HEK293 (cell line): ENCODE measurements around the gene FOSB.

Experiments used
- BCL11B ChIP-seq: fragments of 450-650 bp; formaldehyde crosslinking; IDR thresholded peaks from 2 replicates; pipeline ENCODE4 v1.5.1; 2016; ENCODE audit warnings: low read depth, missing biosample characterization, missing genetic modification characterization
- HOXA7 ChIP-seq: sonication (generic); formaldehyde crosslinking; IDR thresholded peaks from 2 replicates; pipeline ENCODE4 v1.8.1; 2022; ENCODE audit warnings: missing genetic modification reagents, borderline replicate concordance
- HOXD13 ChIP-seq: sonication (generic); formaldehyde crosslinking; IDR thresholded peaks from 2 replicates; pipeline ENCODE4 v1.8.0; 2022; ENCODE audit warnings: missing genetic modification reagents, borderline replicate concordance
- IKZF3 ChIP-seq: fragments of 450-650 bp; IDR thresholded peaks from 2 replicates; pipeline ENCODE4 v1.5.0; 2018; ENCODE audit warnings: missing biosample characterization, mild to moderate bottlenecking, missing genetic modification characterization, moderate library complexity
- KLF1 ChIP-seq: fragments of 450-650 bp; formaldehyde crosslinking; IDR thresholded peaks from 2 replicates; pipeline ENCODE4 v1.5.1; 2016; ENCODE audit warnings: missing biosample characterization, missing genetic modification characterization
- KLF8 ChIP-seq: fragments of 450-650 bp; formaldehyde crosslinking; IDR thresholded peaks from 2 replicates; pipeline ENCODE4 v1.5.1; 2016; ENCODE audit warnings: missing biosample characterization, missing genetic modification characterization
- MEIS1 ChIP-seq: sonication (generic); formaldehyde crosslinking; IDR thresholded peaks from 2 replicates; pipeline ENCODE4 v1.8.1; 2022; ENCODE audit warnings: missing genetic modification reagents, mild to moderate bottlenecking, borderline replicate concordance
- ZBTB7A ChIP-seq: fragments of 450-650 bp; formaldehyde crosslinking; IDR thresholded peaks from 2 replicates; pipeline ENCODE4 v1.5.1; 2016; ENCODE audit warnings: low read depth, missing biosample characterization, missing genetic modification characterization
- ZFP37 ChIP-seq: fragments of 450-650 bp; formaldehyde crosslinking; IDR thresholded peaks from 2 replicates; pipeline ENCODE4 v1.5.1; 2016; ENCODE audit warnings: missing biosample characterization, missing genetic modification characterization
- ZFP69B ChIP-seq: fragments of 450-650 bp; formaldehyde crosslinking; IDR thresholded peaks from 2 replicates; pipeline ENCODE4 v1.5.1; 2016; ENCODE audit warnings: missing biosample characterization, missing genetic modification characterization
- ZNF140 ChIP-seq: fragments of 450-650 bp; formaldehyde crosslinking; IDR thresholded peaks from 2 replicates; pipeline ENCODE4 v1.5.1; 2016; ENCODE audit warnings: missing biosample characterization, missing genetic modification characterization
- ZNF174 ChIP-seq: fragments of 450-650 bp; formaldehyde crosslinking; IDR thresholded peaks from 2 replicates; pipeline ENCODE4 v1.5.0; 2017; ENCODE audit warnings: missing biosample characterization, mild to moderate bottlenecking, missing genetic modification characterization
- ZNF354C ChIP-seq: fragments of 450-650 bp; formaldehyde crosslinking; IDR thresholded peaks from 2 replicates; pipeline ENCODE4 v1.5.1; 2016; ENCODE audit warnings: missing biosample characterization, missing genetic modification characterization, low read depth, borderline replicate concordance
- ZNF416 ChIP-seq: fragments of 450-650 bp; formaldehyde crosslinking; IDR thresholded peaks from 2 replicates; pipeline ENCODE4 v1.5.1; 2016; ENCODE audit warnings: missing biosample characterization, missing genetic modification characterization
- ZNF423 ChIP-seq: fragments of 450-650 bp; formaldehyde crosslinking; IDR thresholded peaks from 2 replicates; pipeline ENCODE4 v1.5.1; 2016; ENCODE audit warnings: missing biosample characterization, missing genetic modification characterization
- ZNF433 ChIP-seq: fragments of 450-650 bp; formaldehyde crosslinking; IDR thresholded peaks from 2 replicates; pipeline ENCODE4 v1.5.1; 2016; ENCODE audit warnings: missing biosample characterization, missing genetic modification characterization, low read depth
- ZNF530 ChIP-seq: fragments of 450-650 bp; formaldehyde crosslinking; IDR thresholded peaks from 2 replicates; pipeline ENCODE4 v1.5.1; 2016; ENCODE audit warnings: low read depth, missing biosample characterization, missing genetic modification characterization
- ZNF624 ChIP-seq: fragments of 450-650 bp; formaldehyde crosslinking; IDR thresholded peaks from 2 replicates; pipeline ENCODE4 v1.5.1; 2017; ENCODE audit warnings: missing biosample characterization, missing genetic modification characterization
- ZNF707 ChIP-seq: fragments of 450-650 bp; formaldehyde crosslinking; IDR thresholded peaks from 2 replicates; pipeline ENCODE4 v1.5.1; 2016; ENCODE audit warnings: missing biosample characterization, missing genetic modification characterization
- ZNF777 ChIP-seq: fragments of 450-650 bp; formaldehyde crosslinking; IDR thresholded peaks from 2 replicates; pipeline ENCODE4 v1.5.1; 2017; ENCODE audit warnings: missing biosample characterization, missing genetic modification characterization, borderline replicate concordance
- ZXDB ChIP-seq: fragments of 450-650 bp; formaldehyde crosslinking; IDR thresholded peaks from 2 replicates; pipeline ENCODE4 v1.5.1; 2016; ENCODE audit warnings: missing biosample characterization, missing genetic modification characterization
- TF ChIP-seq, protein P1 (sequence below): fragments of 450-650 bp; formaldehyde crosslinking; IDR thresholded peaks from 2 replicates; pipeline ENCODE4 v1.5.1; 2016; ENCODE audit warnings: missing biosample characterization, missing genetic modification characterization
- TF ChIP-seq, protein P2 (sequence below): fragments of 450-650 bp; formaldehyde crosslinking; IDR thresholded peaks from 2 replicates; pipeline ENCODE4 v1.5.1; 2016; ENCODE audit warnings: missing biosample characterization, missing genetic modification characterization
- TF ChIP-seq, protein P3 (sequence below): sonication (generic); formaldehyde crosslinking; IDR thresholded peaks from 2 replicates; pipeline ENCODE4 v1.8.1; 2022; ENCODE audit warnings: mild to moderate bottlenecking, moderate library complexity, missing genetic modification reagents
- TF ChIP-seq, protein P4 (sequence below): fragments of 450-650 bp; formaldehyde crosslinking; IDR thresholded peaks from 2 replicates; pipeline ENCODE4 v1.5.1; 2016; ENCODE audit warnings: missing biosample characterization, missing genetic modification characterization
- TF ChIP-seq, protein P5 (sequence below): fragments of 450-650 bp; formaldehyde crosslinking; IDR thresholded peaks from 2 replicates; pipeline ENCODE4 v1.5.1; 2016; ENCODE audit warnings: missing biosample characterization, missing genetic modification characterization
- TF ChIP-seq, protein P6 (sequence below): fragments of 450-650 bp; formaldehyde crosslinking; IDR thresholded peaks from 2 replicates; pipeline ENCODE4 v1.5.1; 2016; ENCODE audit warnings: missing biosample characterization, missing genetic modification characterization
- TF ChIP-seq, protein P7 (sequence below): fragments of 450-650 bp; formaldehyde crosslinking; IDR thresholded peaks from 2 replicates; pipeline ENCODE4 v1.5.1; 2016; ENCODE audit warnings: missing biosample characterization, missing genetic modification characterization

The FOSB gene

DNA sequence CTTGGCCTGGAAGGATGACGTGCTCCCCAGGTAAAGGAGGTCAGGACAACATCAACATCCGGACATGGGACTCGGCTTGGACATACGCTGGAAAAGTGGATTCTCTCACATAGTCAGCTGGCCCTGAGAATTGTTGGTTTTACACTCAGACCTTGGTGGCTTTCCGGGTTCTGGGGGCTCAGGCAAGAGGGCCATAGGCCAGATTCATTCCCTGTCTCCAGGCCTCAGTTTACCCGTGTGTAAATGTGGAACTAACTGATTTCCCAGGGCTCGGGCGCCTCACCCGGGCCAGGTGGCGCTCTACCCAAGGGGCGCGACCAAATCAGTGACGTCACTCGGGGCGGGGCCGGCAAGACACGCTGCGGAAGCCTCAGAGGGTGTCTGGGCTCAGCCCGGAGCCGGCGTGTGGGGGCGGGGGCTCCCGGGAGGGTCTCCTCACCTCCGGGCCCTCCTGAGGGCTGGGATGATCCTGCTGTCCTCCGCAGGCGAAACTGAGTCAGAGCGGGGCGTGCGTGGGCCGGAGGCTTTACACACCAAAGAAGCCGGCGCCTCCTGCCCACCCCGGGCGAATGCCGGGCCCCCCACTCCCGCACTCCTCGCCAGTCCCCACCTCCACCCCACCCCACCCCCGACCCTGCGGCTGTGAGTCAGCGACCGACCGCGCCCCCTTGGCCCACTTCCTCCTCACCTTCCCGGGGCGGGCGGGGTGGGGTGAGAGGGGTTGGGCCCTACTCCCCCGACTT is 38.6 kb downstream of the FOSB start (continued):
- no peak for TF ChIP-seq ZNF624 (tag by site-specific recombination)
- TF ChIP-seq IKZF3 (tag by site-specific recombination): peak; percentile 49; the same call in 1 of the 2 replicates
- TF ChIP-seq KLF1: peak; percentile 91
- TF ChIP-seq, protein P1, sequence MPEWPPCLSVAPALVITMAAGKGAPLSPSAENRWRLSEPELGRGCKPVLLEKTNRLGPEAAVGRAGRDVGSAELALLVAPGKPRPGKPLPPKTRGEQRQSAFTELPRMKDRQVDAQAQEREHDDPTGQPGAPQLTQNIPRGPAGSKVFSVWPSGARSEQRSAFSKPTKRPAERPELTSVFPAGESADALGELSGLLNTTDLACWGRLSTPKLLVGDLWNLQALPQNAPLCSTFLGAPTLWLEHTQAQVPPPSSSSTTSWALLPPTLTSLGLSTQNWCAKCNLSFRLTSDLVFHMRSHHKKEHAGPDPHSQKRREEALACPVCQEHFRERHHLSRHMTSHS (tag by site-specific recombination): no peak
- TF ChIP-seq ZNF530 (tag by site-specific recombination): no peak
- peak; percentile 28; the same call in 1 of the 2 replicates for TF ChIP-seq ZXDB (tag by site-specific recombination)
- TF ChIP-seq HOXA7 (CRISPR knock-in tag): no peak
- no peak for TF ChIP-seq ZNF140
- no peak for TF ChIP-seq ZNF416 (tag by site-specific recombination)
- TF ChIP-seq KLF8 (tag by site-specific recombination): peak; percentile 88
- TF ChIP-seq ZNF354C (tag by site-specific recombination): no peak
- TF ChIP-seq ZFP37: no peak; the same call in 1 of the 2 replicates
- no peak for TF ChIP-seq ZNF707
- no peak for TF ChIP-seq ZFP69B (tag by site-specific recombination)
- no peak for TF ChIP-seq ZNF423 (tag by site-specific recombination)
- no peak for TF ChIP-seq ZNF777 (tag by site-specific recombination)
- peak; percentile 21; the same call in 1 of the 2 replicates for TF ChIP-seq BCL11B (tag by site-specific recombination)
- TF ChIP-seq MEIS1 (CRISPR knock-in tag): no peak
- TF ChIP-seq, protein P2, sequence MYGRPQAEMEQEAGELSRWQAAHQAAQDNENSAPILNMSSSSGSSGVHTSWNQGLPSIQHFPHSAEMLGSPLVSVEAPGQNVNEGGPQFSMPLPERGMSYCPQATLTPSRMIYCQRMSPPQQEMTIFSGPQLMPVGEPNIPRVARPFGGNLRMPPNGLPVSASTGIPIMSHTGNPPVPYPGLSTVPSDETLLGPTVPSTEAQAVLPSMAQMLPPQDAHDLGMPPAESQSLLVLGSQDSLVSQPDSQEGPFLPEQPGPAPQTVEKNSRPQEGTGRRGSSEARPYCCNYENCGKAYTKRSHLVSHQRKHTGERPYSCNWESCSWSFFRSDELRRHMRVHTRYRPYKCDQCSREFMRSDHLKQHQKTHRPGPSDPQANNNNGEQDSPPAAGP (tag by site-specific recombination): peak; percentile 46; the same call in 1 of the 2 replicates
- TF ChIP-seq, protein P3, sequence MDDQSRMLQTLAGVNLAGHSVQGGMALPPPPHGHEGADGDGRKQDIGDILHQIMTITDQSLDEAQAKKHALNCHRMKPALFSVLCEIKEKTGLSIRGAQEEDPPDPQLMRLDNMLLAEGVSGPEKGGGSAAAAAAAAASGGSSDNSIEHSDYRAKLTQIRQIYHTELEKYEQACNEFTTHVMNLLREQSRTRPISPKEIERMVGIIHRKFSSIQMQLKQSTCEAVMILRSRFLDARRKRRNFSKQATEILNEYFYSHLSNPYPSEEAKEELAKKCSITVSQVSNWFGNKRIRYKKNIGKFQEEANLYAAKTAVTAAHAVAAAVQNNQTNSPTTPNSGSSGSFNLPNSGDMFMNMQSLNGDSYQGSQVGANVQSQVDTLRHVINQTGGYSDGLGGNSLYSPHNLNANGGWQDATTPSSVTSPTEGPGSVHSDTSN: no peak
- TF ChIP-seq, protein P4, sequence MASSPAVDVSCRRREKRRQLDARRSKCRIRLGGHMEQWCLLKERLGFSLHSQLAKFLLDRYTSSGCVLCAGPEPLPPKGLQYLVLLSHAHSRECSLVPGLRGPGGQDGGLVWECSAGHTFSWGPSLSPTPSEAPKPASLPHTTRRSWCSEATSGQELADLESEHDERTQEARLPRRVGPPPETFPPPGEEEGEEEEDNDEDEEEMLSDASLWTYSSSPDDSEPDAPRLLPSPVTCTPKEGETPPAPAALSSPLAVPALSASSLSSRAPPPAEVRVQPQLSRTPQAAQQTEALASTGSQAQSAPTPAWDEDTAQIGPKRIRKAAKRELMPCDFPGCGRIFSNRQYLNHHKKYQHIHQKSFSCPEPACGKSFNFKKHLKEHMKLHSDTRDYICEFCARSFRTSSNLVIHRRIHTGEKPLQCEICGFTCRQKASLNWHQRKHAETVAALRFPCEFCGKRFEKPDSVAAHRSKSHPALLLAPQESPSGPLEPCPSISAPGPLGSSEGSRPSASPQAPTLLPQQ (tag by site-specific recombination): no peak
- TF ChIP-seq HOXD13 (CRISPR knock-in tag): no peak
- no peak for TF ChIP-seq ZNF174 (tag by site-specific recombination)
- TF ChIP-seq, protein P5, sequence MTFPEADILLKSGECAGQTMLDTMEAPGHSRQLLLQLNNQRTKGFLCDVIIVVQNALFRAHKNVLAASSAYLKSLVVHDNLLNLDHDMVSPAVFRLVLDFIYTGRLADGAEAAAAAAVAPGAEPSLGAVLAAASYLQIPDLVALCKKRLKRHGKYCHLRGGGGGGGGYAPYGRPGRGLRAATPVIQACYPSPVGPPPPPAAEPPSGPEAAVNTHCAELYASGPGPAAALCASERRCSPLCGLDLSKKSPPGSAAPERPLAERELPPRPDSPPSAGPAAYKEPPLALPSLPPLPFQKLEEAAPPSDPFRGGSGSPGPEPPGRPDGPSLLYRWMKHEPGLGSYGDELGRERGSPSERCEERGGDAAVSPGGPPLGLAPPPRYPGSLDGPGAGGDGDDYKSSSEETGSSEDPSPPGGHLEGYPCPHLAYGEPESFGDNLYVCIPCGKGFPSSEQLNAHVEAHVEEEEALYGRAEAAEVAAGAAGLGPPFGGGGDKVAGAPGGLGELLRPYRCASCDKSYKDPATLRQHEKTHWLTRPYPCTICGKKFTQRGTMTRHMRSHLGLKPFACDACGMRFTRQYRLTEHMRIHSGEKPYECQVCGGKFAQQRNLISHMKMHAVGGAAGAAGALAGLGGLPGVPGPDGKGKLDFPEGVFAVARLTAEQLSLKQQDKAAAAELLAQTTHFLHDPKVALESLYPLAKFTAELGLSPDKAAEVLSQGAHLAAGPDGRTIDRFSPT (tag by site-specific recombination): peak; percentile 82
- TF ChIP-seq ZNF433 (tag by site-specific recombination): no peak
- TF ChIP-seq, protein P6, sequence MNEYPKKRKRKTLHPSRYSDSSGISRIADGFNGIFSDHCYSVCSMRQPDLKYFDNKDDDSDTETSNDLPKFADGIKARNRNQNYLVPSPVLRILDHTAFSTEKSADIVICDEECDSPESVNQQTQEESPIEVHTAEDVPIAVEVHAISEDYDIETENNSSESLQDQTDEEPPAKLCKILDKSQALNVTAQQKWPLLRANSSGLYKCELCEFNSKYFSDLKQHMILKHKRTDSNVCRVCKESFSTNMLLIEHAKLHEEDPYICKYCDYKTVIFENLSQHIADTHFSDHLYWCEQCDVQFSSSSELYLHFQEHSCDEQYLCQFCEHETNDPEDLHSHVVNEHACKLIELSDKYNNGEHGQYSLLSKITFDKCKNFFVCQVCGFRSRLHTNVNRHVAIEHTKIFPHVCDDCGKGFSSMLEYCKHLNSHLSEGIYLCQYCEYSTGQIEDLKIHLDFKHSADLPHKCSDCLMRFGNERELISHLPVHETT (tag by site-specific recombination): no peak
- peak; percentile 89; the same call in 1 of the 2 replicates for TF ChIP-seq ZBTB7A (tag by site-specific recombination)
- TF ChIP-seq, protein P7, sequence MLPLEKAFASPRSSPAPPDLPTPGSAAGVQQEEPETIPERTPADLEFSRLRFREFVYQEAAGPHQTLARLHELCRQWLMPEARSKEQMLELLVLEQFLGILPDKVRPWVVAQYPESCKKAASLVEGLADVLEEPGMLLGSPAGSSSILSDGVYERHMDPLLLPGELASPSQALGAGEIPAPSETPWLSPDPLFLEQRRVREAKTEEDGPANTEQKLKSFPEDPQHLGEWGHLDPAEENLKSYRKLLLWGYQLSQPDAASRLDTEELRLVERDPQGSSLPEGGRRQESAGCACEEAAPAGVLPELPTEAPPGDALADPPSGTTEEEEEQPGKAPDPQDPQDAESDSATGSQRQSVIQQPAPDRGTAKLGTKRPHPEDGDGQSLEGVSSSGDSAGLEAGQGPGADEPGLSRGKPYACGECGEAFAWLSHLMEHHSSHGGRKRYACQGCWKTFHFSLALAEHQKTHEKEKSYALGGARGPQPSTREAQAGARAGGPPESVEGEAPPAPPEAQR: no peak
